ENCODE results near the gene C1QTNF3. TPM values are rescaled to one million over a fixed set of nuclear protein-coding genes. Genes with fewer than 3 reads are reported as not detected.
"Not testable (repeated sequence)": the region's sequence is repeated elsewhere in the genome, so short reads cannot be mapped to it uniquely, and the experiment has no call there.

C1QTNF3 gene
- polyA plus RNA-seq, 3 donors, result 49.1 to 72.3 (median 51.5) TPM

GRCh38 chr5:34034534-34035327, 8.3 kb downstream of the C1QTNF3 start:
- no peak for DNase-seq (ENCODE audit: extremely low read depth in 1 of 11, low read depth in 9 of 11, low spot score in 4 of 11)

GRCh38 chr5:34031966-34032365, 11.0 kb downstream of the C1QTNF3 start:
- DNase-seq (ENCODE audit: extremely low read depth in 1 of 11, low read depth in 9 of 11, low spot score in 4 of 11), result no peak

- no peak for DNase-seq (ENCODE audit: extremely low read depth in 1 of 11, low read depth in 9 of 11, low spot score in 4 of 11)
These were observed 11.9 kb downstream of the C1QTNF3 start for GRCh38 chr5:34031117-34031516.

GRCh38 chr5:34030585-34030984, 12.4 kb downstream of the C1QTNF3 start:
- DNase-seq (ENCODE audit: extremely low read depth in 1 of 11, low read depth in 9 of 11, low spot score in 4 of 11), result not testable (repeated sequence)

GRCh38 chr5:34030048-34030447, 13.0 kb downstream of the C1QTNF3 start:
- no peak for DNase-seq (ENCODE audit: extremely low read depth in 1 of 11, low read depth in 9 of 11, low spot score in 4 of 11)

GRCh38 chr5:34028349-34028748, 14.7 kb downstream of the C1QTNF3 start:
- DNase-seq (ENCODE audit: extremely low read depth in 1 of 11, low read depth in 9 of 11, low spot score in 4 of 11), result no peak

- DNase-seq (ENCODE audit: extremely low read depth in 1 of 11, low read depth in 9 of 11, low spot score in 4 of 11), result no peak
These were observed 16.8 kb downstream of the C1QTNF3 start for GRCh38 chr5:34026089-34026761.

- no peak for DNase-seq (ENCODE audit: extremely low read depth in 1 of 11, low read depth in 9 of 11, low spot score in 4 of 11)
These were observed 20.8 kb downstream of the C1QTNF3 start for GRCh38 chr5:34022121-34022705.

- no peak for DNase-seq (ENCODE audit: extremely low read depth in 1 of 11, low read depth in 9 of 11, low spot score in 4 of 11)
These were observed 21.7 kb downstream of the C1QTNF3 start for GRCh38 chr5:34021334-34021733.

GRCh38 chr5:34020726-34021125, 22.3 kb downstream of the C1QTNF3 start:
- DNase-seq (ENCODE audit: extremely low read depth in 1 of 11, low read depth in 9 of 11, low spot score in 4 of 11), result no peak

GRCh38 chr5:34017254-34017653, 25.8 kb downstream of the C1QTNF3 start:
- no peak for DNase-seq (ENCODE audit: extremely low read depth in 1 of 11, low read depth in 9 of 11, low spot score in 4 of 11)

GRCh38 chr5:34016750-34017149, 26.3 kb downstream of the C1QTNF3 start:
- no peak for DNase-seq (ENCODE audit: extremely low read depth in 1 of 11, low read depth in 9 of 11, low spot score in 4 of 11)

GRCh38 chr5:34016222-34016621, 26.8 kb downstream of the C1QTNF3 start:
- no peak for DNase-seq (ENCODE audit: extremely low read depth in 1 of 11, low read depth in 9 of 11, low spot score in 4 of 11)

GRCh38 chr5:34015120-34015822, 27.7 kb downstream of the C1QTNF3 start:
- DNase-seq (ENCODE audit: extremely low read depth in 1 of 11, low read depth in 9 of 11, low spot score in 4 of 11), result no peak

- DNase-seq (ENCODE audit: extremely low read depth in 1 of 11, low read depth in 9 of 11, low spot score in 4 of 11), result no peak
These were observed 28.4 kb downstream of the C1QTNF3 start for GRCh38 chr5:34014626-34015025.

- DNase-seq (ENCODE audit: extremely low read depth in 1 of 11, low read depth in 9 of 11, low spot score in 4 of 11), result no peak
These were observed 29.5 kb downstream of the C1QTNF3 start for GRCh38 chr5:34013547-34013946.

- no peak for DNase-seq (ENCODE audit: extremely low read depth in 1 of 11, low read depth in 9 of 11, low spot score in 4 of 11)
These were observed 30.2 kb downstream of the C1QTNF3 start for GRCh38 chr5:34012791-34013190.

- DNase-seq (ENCODE audit: extremely low read depth in 1 of 11, low read depth in 9 of 11, low spot score in 4 of 11), result no peak
These were observed 31.5 kb downstream of the C1QTNF3 start for GRCh38 chr5:34011536-34011935.

GRCh38 chr5:34010146-34010545, 32.9 kb downstream of the C1QTNF3 start:
- not testable (repeated sequence) for DNase-seq (ENCODE audit: extremely low read depth in 1 of 11, low read depth in 9 of 11, low spot score in 4 of 11)

GRCh38 chr5:34009610-34010009, 33.4 kb downstream of the C1QTNF3 start:
- no peak for DNase-seq (ENCODE audit: extremely low read depth in 1 of 11, low read depth in 9 of 11, low spot score in 4 of 11)

Data from renal cortex interstitium (tissue), 11 donors.